Endometrial microvascular endothelial cells (primary cell): ENCODE measurements around the gene DRC3. TPM values are rescaled to one million over a fixed set of nuclear protein-coding genes. Genes with fewer than 3 reads are reported as not detected.
"Not testable (repeated sequence)": the region's sequence is repeated elsewhere in the genome, so short reads cannot be mapped to it uniquely, and the experiment has no call there.

ENCODE experiments used
- in situ Hi-C: cut with HindIII; loops from 2 replicates; pipeline ENCODE4 v1.10.0; 2017; ENCODE audit warnings: low sequenced_read_pairs, low pct_unique_long_range_greater_than_20kb; ENCODE audit errors: inconsistent ontology term
- total RNA-seq: library from RNA; depleted of rRNA; stranded (reverse); fragments of >200 nt; gene quantifications from one replicate; pipeline ENCODE4 v1.2.3, GENCODE V29; 2015; ENCODE audit errors: inconsistent ontology term

The DRC3 gene
- total RNA-seq, 1 donor from 2014 or later = 6.5 TPM

- in situ Hi-C loops = not testable (repeated sequence)
Measured at GRCh38 chr17:17939941-17940340, 32.7 kb upstream of the DRC3 start.

- in situ Hi-C loops = no loop called here
Measured at GRCh38 chr17:17940441-17940911, 32.2 kb upstream of the DRC3 start.

GRCh38 chr17:17941015-17941414 is 31.6 kb upstream of the DRC3 start:
- in situ Hi-C loops = no loop called here

- in situ Hi-C loops = no loop called here
Measured at GRCh38 chr17:17942846-17943245, 29.8 kb upstream of the DRC3 start.

DNA sequence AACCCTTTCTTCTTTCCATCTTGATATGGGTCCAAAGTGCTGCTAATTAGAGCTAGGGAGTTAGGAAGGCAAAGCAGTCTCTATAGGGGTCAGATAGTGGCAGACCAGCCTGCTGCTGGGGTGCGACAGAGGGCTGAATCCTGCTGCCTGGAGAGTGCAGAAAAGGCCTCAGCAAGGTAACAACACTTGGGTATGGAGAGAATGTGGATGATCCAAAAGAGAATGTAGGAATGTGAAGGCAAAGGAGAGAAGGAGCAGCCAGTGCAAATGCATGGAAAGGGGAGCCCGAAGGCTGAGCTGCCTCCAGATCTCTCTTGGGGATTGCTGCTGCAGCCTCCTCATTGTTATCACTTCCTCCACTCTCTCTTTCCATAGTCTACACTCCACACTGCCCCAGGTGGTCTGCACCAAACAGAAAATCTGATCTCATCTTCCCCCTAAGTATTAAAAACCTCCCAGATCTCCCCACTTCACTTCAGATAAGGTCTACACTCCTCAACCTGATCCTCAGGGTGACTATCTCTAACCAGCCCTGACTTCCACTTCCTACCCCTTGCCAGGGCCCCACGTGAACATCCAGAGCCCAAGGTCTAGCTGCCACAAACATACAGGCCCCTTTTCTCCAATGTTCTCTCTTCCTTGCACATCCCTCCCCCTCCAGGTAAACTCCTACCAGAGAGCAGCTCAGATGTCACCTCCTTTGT is 29.2 kb upstream of the DRC3 start:
- in situ Hi-C loops = no loop called here

DNA sequence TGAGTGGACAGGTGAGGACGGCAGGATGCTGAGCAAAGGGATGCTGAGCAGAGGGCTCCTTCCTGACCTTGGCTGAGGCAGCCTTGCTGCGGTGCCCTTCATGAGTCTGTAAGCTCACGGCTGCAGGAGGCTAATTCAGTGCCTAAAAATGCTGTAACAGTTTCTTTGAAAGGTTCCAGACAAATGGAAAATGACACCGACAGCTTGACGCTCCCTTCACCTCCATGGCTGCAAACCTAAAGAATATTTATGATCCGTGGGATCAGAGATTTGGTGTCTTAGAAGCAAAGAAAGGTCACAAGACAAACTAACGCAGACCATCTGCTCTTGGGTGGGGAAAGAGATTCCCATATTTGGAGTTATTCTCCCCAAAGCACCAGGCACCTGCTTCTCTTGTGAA is 28.4 kb upstream of the DRC3 start:
- in situ Hi-C loops = no loop called here

DNA sequence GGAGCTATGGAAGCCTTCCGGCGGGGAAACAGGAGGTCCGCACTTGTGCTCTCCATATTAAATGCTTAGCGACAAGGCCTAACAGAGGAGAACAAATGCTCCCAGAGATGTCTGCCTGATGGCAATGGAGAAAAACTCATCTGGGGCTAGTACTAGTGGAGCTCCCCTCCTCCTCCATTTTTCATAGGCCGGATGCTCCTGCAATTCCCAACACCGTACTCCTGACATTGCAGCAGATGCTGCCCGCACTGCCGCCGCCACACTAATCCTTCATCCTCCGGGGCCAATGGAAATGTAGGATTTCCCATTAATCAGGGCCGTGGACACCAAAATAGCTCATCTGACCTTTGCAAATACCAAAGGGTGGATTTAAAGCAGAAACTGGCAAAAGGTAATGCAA is 27.9 kb upstream of the DRC3 start:
- in situ Hi-C loops = no loop called here

- in situ Hi-C loops = no loop called here
Measured at GRCh38 chr17:17946093-17946492, 26.6 kb upstream of the DRC3 start.

- in situ Hi-C loops = no loop called here
Measured at GRCh38 chr17:17947309-17947708, 25.4 kb upstream of the DRC3 start.

GRCh38 chr17:17947966-17948365 is 24.7 kb upstream of the DRC3 start:
- in situ Hi-C loops = no loop called here

- in situ Hi-C loops = no loop called here
Measured at GRCh38 chr17:17950347-17950746, 22.3 kb upstream of the DRC3 start.

DNA sequence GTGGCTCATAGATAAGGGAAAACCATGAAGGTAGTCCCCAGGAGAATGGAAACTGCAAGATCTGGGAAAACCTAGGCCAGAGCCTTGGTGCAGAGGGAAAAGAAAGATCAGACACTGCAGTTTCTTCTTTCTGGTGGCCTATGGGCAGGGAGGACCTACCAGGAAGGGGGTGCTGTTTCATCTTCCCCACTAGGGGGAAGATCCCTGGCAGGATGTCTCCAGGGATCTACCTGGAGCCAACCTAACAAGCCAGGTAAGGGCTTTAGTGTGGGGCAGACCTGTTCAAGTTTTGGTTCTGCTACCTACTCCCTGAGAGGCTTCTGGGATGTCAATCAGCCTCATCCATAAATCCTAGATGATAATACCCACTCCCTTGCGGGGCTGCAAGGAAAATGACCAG is 21.9 kb upstream of the DRC3 start:
- in situ Hi-C loops = no loop called here

- in situ Hi-C loops = no loop called here
Measured at GRCh38 chr17:17951524-17951923, 21.1 kb upstream of the DRC3 start.

DNA sequence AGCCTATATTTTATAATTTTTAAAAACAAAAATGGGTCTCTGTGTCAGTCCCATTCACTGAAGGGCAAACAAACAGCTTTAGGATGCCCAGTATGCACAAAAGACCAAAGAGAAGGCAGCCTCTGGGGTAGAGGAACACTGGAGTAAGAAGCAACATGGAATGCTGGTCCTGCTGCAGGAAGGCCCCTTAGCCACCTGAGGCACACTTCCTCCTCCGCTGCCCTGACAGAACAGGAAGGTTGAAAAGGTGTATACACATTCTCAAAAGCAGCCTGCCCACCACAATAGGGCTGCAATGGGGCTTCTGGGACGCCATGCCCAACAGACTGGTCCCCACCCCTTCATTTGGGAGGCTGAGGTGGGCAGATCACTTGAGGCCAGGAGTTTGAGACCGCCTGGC is 20.0 kb upstream of the DRC3 start:
- in situ Hi-C loops = no loop called here

- in situ Hi-C loops = no loop called here
Measured at GRCh38 chr17:17954079-17954478, 18.6 kb upstream of the DRC3 start.

GRCh38 chr17:17955790-17956341 is 16.8 kb upstream of the DRC3 start:
- in situ Hi-C loops = not testable (repeated sequence)

GRCh38 chr17:17957584-17957916 is 15.1 kb upstream of the DRC3 start:
- in situ Hi-C loops = no loop called here

DNA sequence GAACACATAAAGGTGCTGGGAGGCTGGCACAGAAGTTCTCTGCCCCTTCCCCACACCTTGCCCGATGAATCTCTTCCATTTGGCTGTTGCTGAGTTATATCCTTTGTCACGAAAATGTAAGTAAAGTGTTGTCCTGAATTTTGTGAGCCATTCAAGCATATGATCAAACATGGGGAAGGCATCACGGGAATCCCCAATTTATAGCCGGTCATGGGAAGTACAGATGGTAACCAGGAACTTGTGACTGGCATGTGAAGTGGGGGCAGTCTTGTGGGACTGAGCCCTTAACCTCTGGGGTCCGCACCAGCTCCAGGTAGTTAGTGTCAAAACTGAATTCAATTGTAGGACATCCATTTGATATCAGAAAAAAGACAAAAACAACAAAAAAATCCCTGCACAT is 13.7 kb upstream of the DRC3 start:
- in situ Hi-C loops = no loop called here

GRCh38 chr17:17959520-17960361 is 12.9 kb upstream of the DRC3 start:
- in situ Hi-C loops = no loop called here

DNA sequence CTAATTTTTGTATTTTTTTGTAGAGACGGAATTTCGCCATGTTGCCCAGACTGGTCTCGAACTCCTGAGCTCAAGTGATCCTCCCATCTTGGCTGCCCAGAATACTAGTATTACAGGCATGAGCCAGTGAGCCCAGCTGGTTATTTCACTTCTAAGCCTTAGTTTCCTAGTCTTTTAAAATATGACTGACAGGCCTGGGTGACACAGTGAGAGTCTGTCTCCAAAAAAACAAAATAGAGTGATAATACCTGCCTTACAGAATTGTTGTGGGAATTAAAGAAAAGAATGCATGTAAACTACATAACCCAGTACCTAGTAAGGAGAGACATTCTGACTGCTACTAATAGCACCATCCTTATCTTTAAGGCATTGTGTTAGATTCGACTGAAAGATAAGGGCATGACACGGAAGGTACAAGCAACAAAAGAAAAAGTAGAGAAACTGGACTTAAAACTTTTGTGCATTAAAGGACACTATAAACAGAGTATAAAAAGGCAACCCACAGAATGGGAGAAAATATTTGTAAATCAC is 12.1 kb upstream of the DRC3 start:
- in situ Hi-C loops = no loop called here
